OCI-LY1 (cell line): ENCODE data around the gene CAPN15.

Experiments used
- EZH2 ChIP-seq: fragments of 200-600 bp; sonication (generic), shearing (Covaris generic); IDR thresholded peaks from 2 replicates; pipeline ENCODE4 v1.8.0; 2017; ENCODE audit warnings: borderline replicate concordance, mixed run types, mild to moderate bottlenecking, antibody characterized with exemption, low read length, moderate library complexity, mixed read lengths
- TF ChIP-seq, protein P1 (sequence below): fragments of 200-600 bp; sonication (generic), shearing (Covaris generic); IDR thresholded peaks from 2 replicates; pipeline ENCODE4 v1.5.1; 2017; ENCODE audit warnings: mild to moderate bottlenecking, antibody characterized with exemption, low read length, moderate library complexity, mixed read lengths

DNA sequence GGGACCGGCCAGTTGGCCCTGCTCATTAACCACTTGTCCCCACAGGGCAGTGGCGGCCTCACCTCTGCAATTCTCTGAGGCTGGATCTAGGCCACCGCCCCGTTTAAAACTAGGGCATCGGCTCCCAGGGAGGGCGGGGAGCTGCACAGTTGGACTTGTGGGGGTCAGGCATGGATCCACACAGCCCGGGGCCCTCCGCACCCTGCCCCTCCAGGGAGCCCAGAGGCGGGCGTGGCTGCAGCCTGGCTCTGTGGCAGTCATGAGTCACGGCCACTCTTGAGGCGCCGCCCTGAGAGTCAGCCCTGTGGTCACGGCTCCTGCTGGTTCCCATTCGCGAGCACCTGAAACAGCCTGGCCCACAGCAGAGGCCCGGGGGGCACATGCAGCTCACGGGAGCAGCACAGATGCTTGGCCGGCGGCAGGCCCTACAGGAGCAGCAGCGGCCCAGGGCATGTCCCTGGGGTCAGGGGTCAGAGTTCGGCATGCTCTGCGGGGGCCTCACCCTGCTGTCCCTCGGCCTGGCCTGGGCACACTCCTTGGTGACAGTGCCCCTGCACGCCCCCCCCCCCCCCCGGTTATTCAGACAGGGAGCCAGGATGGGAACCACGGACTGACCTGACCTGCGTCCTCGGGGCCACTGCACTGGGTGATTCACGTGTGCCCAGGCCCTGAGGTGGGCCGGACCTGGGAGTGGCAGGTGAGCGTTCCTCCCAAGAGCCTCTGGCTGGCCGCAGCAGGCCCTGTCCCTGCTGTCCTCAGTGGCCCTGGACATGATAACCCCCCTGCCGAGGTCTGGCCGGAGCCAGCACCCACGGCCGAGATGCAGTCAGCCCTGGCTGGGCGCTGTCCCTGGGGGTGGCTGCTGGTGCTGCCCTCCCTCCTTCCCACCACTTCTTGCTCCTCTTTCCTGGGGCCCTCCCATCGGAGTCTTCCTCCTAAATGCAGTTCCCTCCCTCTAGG is 8.2 kb downstream of the CAPN15 start:
- TF ChIP-seq, protein P1, sequence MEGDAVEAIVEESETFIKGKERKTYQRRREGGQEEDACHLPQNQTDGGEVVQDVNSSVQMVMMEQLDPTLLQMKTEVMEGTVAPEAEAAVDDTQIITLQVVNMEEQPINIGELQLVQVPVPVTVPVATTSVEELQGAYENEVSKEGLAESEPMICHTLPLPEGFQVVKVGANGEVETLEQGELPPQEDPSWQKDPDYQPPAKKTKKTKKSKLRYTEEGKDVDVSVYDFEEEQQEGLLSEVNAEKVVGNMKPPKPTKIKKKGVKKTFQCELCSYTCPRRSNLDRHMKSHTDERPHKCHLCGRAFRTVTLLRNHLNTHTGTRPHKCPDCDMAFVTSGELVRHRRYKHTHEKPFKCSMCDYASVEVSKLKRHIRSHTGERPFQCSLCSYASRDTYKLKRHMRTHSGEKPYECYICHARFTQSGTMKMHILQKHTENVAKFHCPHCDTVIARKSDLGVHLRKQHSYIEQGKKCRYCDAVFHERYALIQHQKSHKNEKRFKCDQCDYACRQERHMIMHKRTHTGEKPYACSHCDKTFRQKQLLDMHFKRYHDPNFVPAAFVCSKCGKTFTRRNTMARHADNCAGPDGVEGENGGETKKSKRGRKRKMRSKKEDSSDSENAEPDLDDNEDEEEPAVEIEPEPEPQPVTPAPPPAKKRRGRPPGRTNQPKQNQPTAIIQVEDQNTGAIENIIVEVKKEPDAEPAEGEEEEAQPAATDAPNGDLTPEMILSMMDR, result no peak
- TF ChIP-seq EZH2, result no peak
